Activated T-helper 9 cell treated with anti-CD3 and anti-CD28 coated beads, Interleukin-2, amount 50 U/mL, for 16 hours (primary cell): Measurements from ENCODE around the gene PPDPF.
"Not testable (repeated sequence)": the region's sequence is repeated elsewhere in the genome, so short reads cannot be mapped to it uniquely, and the experiment has no call there.

ENCODE experiments used
- DNase-seq: peaks from one replicate; pipeline ENCODE4 v3.0.0-alpha.2; 2020; ENCODE audit warnings: low read depth

PPDPF gene

DNA sequence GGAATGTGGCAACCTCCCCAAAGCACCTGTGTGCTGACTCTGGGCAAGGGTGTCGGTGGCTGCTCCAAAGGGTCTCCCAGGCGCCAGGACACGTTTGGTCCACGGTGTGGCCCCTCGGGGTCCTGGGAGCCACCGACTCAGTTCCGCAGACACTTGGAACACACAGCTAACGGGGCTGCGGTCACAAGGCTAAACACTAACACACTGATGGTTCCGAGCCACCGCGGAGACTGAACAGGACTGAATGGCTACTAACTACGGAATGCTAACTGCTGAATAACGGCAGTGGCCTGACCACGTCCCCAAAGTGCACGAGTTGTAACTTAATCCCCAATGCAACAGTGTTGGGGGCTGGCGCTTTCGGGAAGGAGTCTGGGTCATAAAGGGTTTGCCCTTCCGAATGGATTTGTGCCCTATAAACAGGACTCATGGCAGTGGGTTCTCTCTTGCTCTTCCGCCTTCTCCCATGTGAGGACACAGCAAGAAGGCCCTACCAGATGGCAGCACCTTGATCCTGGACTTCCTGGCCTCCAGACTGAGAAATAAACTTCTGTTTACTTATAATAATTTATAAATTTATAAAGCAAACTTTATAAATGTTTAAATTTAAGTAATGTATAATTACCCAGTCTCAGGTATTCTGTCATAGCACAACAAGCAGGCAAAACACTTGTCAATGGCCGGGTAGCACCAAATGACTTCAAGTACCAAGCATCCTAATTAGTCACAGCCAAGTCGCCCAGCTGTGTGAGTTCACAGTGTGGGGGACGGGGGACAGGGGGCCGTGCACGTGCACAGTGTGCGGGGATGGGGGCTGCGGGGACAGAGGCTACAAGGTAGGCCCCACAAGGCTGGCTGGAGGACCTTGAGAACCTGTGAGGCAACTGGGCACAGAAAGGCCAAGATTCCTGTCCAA is 19.4 kb upstream of the PPDPF start:
- DNase-seq: no peak

DNA sequence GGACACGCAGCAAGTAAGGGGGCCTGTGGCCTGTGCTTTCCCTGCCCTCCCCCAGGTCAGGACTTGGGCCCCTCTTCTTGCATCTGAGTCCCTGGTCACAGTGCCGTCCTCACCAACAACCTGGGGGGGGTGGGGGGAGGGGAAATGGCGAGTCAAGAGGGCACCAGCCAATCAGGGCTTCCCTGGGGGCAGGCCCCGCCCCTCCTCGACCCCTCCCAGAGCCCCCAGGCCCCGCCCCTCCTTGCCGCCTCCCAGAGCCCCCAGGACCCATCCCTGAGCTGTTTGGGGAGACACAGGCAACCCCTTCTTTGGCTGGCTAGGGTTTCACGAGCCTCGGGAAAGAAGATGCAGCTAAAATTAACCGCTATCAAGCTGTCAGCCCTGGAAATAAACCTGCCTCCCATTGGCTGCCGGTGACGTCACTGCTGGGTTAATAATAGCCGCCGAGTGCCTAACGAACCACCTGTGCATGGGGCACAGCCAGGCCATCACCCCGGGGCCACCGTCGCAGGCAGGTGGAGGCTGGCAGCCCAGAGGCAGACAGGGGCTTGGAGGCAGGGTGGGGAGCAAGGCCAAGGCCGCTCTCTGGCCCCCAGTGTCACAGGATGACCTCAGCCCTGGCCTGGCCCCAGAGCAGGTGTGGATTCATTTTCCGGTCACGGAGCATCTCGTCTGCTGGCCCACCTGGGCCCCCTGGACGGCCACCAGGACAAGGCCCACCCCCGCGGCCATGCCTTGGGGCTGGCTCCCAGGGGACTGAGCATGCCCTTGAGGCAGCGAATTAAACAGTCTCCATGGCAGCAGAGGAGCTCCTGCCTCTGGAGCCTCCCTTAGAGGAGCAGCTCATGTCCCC is 18.5 kb upstream of the PPDPF start:
- no peak for DNase-seq

- no peak for DNase-seq
Observed at GRCh38 chr20:63502671-63503172, 17.8 kb upstream of the PPDPF start.

DNA sequence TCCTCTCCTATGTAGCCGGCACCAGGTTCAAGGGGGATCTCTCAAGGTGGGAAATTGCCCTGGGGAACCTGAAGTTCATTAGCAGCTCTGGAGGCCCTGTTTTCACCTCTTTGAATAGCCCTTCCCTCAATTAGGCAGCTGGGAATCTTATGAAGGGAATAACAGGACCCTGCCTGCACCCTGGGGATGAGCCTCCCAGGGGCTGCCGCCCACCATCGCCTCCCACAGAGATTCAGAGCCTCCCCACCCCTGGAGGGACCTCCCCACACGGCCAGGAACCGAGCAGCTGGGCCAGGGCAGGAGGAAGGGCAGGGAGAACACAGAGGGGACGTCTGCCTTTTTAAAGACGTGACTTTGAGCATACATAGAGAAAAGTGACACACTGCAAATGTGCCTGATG is 17.0 kb upstream of the PPDPF start:
- no peak for DNase-seq

DNA sequence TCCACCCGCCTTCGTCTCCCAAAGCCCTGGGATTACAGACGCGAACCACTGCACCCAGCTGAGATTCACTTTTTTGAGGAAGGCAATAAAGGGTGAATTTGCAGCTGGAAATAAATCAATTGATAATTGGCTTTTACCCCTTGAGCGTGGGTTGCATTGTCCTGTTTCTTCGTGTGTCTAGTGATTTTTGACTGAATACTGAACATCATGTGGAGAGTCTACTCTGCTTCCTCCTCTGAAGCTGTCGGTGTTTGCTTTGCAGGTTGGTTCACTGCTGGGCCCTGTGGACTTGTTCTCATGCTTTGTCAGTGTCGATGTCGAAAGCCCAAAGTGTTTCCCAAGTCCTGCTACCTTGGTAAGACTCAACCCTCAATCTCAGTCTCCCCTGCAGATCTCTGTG is 15.9 kb upstream of the PPDPF start:
- DNase-seq: no peak

DNA sequence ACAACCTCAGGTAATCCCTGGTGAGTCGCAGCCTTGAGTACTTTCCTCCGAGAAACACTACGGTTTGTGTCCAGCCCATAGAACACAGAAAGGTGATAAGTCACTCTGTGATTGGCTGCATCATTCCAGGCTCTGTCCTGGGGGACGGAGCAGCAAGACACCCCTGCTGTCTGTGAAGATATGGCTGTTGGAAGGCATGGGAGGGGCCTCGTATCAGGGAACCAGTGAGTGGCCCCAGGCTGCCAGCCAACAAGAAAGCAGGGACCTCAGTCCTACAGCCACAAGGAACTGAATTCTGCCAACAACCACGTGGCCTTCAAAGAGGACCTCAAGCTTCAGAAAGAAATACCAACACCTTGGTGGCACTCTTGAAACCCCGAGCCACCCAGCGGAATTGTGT is 15.3 kb upstream of the PPDPF start:
- no peak for DNase-seq

GRCh38 chr20:63505723-63506122 is 14.8 kb upstream of the PPDPF start:
- DNase-seq: no peak

DNA sequence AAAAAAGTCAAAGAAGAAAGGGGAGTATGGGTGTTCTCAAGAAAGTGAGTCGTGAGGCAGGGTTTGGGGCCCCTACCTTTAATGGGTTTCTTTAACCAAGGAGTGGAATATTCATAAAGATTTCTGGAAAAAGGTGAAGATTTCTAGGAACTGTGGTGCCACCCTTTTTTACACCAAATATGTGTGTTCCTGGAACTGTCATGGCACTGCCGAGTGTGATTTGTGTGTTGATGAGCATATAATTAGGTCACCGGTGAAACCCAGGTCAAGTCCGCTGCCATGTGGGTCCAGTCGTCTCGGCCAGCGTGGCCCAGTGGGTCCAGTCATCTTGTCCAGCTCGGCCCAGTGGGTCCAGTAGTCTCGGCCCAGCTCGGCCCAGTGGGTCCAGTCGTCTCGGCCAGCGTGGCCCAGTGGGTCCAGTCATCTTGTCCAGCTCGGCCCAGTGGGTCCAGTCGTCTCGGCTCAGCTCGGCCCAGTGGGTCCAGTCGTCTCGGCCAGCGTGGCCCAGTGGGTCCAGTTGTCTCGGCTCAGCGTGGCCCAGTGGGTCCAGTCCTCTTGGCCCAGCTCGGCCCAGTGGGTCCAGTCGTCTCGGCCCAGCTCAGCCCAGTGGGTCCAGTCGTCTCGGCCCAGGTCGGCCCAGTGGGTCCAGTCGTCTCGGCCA is 13.4 kb upstream of the PPDPF start:
- no peak for DNase-seq

- no peak for DNase-seq
Observed at GRCh38 chr20:63508072-63508768, 12.3 kb upstream of the PPDPF start.

GRCh38 chr20:63509088-63509564 is 11.4 kb upstream of the PPDPF start:
- no peak for DNase-seq

DNA sequence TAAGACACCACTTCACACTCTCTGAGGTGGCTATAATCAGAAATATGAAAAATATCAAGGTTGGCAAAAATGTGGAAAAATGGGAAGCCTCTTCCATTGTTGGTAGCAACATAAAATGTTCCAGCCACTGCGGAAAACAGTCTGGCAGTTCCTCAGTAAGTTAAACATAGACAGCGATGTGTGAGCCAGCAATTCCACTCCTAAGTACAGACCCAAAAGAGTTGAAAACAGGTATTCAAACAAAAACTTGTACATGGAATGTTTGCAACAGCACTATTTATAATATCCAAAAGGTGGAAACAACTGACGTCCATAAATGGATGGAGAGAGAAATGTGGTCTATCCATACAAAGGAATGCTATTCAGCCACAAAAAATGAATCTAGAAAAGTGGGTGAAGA is 7.4 kb upstream of the PPDPF start:
- no peak for DNase-seq

- DNase-seq: not testable (repeated sequence)
Observed at GRCh38 chr20:63514520-63514919, 6.0 kb upstream of the PPDPF start.

DNA sequence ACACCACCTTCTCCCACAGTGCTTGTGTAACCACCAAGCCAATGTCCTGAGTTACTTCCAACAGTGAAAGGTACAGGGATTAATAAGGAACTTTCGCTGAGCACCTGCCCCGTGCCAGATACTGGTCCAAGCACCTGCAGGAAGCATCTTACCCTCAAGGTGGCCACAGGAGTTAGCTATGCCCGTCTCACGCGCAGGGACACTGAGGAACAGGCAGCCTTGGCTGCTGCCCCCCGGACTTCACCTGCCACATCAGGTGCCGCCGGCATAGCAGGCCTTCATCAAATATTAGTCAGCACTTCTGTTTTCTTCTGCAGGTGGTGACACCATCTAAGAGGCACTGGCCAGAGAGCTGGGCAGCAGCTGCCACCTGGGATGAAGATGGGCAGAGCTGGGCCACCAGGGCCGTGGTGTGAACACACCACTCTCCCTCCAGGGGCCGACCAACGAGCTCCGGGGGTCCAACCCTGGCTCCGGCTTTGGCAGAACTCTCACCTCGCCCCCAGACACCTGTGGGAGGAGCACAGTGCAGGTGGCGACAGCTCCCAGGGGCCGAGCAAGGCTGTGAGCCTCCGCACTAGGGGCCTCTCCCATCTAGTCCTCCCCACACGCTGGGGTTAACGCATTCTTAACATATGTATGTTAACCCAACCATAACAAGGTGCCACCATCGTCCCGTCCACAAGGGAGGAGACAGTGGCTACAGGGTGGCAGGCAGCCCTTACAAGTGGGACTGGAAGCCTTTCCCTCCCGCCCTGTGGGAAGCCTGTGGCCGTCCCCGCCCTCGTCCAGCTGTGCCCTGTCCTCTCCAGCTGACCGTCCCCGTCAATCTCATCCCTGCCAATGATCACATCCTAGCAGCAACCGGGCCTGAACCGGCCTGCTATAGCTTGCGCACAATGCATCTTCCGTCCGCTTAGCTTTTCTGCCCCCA is 2.9 kb upstream of the PPDPF start:
- no peak for DNase-seq

DNA sequence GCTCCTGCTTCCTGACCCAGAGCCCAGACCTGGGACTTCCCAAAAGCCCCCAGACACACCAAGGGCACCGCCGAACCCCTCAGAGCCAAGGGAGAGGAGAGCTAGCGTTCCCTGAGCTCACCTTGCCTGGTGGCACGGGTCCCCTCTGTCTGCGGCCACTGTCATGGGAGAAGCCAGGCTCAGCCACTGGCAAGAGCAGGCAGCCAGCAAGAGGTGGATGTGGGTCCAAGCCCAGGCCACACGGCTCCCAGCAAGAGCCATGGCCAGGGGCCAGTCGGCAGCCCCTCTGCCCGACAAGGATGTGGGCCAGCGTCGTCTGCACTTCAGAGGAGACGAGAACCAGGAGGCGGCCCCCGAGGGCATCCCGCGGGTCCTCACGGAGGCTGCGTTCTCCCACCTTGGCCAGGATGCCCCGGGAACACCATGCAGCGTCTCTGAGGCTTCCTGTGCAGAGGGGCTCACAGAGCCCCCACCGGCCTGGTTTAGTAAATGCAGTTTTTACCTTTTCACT is 2.2 kb upstream of the PPDPF start:
- DNase-seq: no peak

- DNase-seq: no peak
Observed at GRCh38 chr20:63518946-63519667, 1.5 kb upstream of the PPDPF start.

GRCh38 chr20:63519668-63520503 is 679 bp upstream of the PPDPF start:
- peak; percentile 44 for DNase-seq

GRCh38 chr20:63520934-63521601 is 503 bp downstream of the PPDPF start:
- DNase-seq: peak; percentile 62

- no peak for DNase-seq
Observed at GRCh38 chr20:63521602-63522001, 1.0 kb downstream of the PPDPF start.
